Activated CD4-positive, alpha-beta T cell treated with anti-CD3 and anti-CD28 coated beads, Interleukin-2, amount 50 U/mL, for 24 hours (primary cell): ENCODE data around the gene ADH4.
"Not testable (repeated sequence)": the region's sequence is repeated elsewhere in the genome, so short reads cannot be mapped to it uniquely, and the experiment has no call there.

Source experiments
- DNase-seq, 2 donors: peaks; one replicate each; pipeline ENCODE4 v3.0.0-alpha.2; 2020; ENCODE audit warnings: low read depth in 1 of 2, low spot score in 1 of 2

ADH4 gene

GRCh38 chr4:99084595-99084994 is 59.5 kb downstream of the ADH4 start:
- no peak for DNase-seq

GRCh38 chr4:99082192-99082591 is 61.9 kb downstream of the ADH4 start:
- no peak for DNase-seq

- DNase-seq, result not testable (repeated sequence)
Measured at GRCh38 chr4:99080869-99081268, 63.2 kb downstream of the ADH4 start.

- DNase-seq, result no peak
Measured at GRCh38 chr4:99079625-99080295, 64.3 kb downstream of the ADH4 start.

GRCh38 chr4:99078931-99079624 is 65.0 kb downstream of the ADH4 start:
- DNase-seq, result no peak

- DNase-seq, result no peak
Measured at GRCh38 chr4:99078336-99078735, 65.8 kb downstream of the ADH4 start.

GRCh38 chr4:99077177-99077576 is 66.9 kb downstream of the ADH4 start:
- no peak for DNase-seq

- DNase-seq, result no peak
Measured at GRCh38 chr4:99076292-99076976, 67.7 kb downstream of the ADH4 start.

- DNase-seq, result no peak
Measured at GRCh38 chr4:99074816-99075215, 69.3 kb downstream of the ADH4 start.
